ENCODE results near the gene GSPT1.
A peak's percentile ranks its signal among the peaks of the same experiment; 100 is the strongest.
"Not testable (repeated sequence)": the region's sequence is repeated elsewhere in the genome, so short reads cannot be mapped to it uniquely, and the experiment has no call there.

GSPT1 gene

GRCh38 chr16:11915644-11916523 is at the start of gene GSPT1:
Gene GSPT1, minus strand, starts transcription at chr16:11915956. Its CDS starts 236 bp downstream, at chr16:11915720.
- DNase-seq (ENCODE audit: low read depth in 3 of 3) = peak; percentile 99 to 100 (median 99)

GRCh38 chr16:11964761-11965551 is 49.2 kb upstream of the GSPT1 start, which contains the start of gene TNFRSF17:
Gene TNFRSF17, plus strand, starts transcription at chr16:11965210. Its CDS starts 115 bp downstream, at chr16:11965325.
- DNase-seq (ENCODE audit: low read depth in 3 of 3) = no peak

GRCh38 chr16:11963706-11964105 is 48.0 kb upstream of the GSPT1 start:
- no peak for DNase-seq (ENCODE audit: low read depth in 3 of 3)

GRCh38 chr16:11962978-11963377 is 47.2 kb upstream of the GSPT1 start:
- DNase-seq (ENCODE audit: low read depth in 3 of 3) = not testable (repeated sequence)

- DNase-seq (ENCODE audit: low read depth in 3 of 3) = not testable (repeated sequence)
Measured at GRCh38 chr16:11962457-11962856, 46.7 kb upstream of the GSPT1 start.

DNA sequence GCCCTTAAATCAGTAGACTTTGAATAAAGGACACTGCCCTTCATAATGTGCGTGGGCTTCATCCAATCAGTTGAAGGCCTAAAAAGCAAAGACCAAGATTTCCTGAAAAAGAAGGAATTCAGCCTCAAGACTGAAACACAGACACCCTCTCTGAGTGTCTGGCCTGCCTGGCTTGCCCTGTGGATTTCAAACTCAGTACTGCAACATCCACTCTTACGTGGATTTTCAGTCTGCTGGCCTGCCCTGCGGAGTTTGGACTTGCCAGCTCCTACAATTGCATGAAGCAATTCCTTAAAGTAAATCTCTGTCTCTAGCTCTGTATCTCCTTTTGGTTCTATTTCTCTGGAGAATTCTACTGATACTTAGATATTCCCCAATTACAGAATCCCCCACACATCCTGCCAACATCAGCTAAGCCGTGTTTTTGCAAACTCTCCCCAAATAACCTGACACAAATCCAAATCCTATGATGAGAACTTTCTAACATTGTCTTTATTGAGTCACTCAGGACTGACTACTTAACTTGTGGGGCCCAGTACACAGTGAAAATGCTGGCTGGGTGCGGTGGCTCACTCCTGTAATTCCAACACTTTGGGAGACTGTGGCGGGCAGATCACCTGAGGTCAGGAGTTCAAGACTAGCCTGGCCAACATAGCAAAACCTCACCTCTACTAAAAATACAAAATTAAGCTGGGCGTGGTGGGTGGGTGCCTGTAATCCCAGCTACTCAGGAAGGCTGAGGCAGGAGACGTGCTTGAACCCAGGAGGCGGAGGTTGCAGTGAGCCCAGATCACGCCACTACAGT is 42.0 kb upstream of the GSPT1 start:
- no peak for DNase-seq (ENCODE audit: low read depth in 3 of 3)

DNA sequence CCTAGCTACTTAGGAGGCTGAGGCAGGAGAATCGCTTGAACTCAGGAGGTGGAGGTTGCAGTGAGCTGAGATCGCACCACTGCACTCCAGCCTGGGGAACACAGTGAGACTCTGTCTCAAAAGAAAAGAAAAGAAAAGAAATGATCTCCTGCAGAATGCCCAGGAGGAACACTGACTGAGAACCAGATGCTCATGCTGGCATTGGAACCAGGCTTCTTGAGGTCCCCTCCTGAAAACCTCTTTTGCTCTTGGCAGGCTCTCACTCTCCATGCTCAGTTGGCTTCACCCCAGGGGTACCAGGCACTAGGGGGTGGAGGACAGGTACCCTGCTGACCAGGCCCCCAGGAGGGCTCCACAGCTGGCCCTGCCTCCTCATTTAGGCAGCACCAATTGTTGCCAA is 40.8 kb upstream of the GSPT1 start:
- no peak for DNase-seq (ENCODE audit: low read depth in 3 of 3)

GRCh38 chr16:11955713-11956123 is 40.0 kb upstream of the GSPT1 start:
- no peak for DNase-seq (ENCODE audit: low read depth in 3 of 3)

GRCh38 chr16:11953576-11953975 is 37.8 kb upstream of the GSPT1 start:
- not testable (repeated sequence) for DNase-seq (ENCODE audit: low read depth in 3 of 3)

DNA sequence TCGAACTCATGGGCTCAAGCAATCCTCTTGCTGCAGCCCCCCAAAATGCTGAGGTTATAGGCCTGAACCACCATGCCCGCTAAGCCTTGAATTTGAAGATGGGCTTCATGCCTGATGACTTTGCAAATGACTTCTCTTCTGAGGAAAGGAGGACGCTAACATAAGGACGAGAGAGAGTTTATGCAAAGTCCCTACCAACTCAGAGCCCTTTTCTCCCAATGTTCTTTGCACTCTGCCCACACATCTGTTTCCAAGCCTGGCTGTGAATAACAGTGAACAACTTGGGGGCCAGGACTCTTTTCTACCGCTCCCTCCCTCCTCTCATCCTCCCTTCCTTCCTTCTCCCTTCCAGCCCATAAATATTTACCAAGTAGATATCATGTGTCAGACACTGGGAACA is 34.6 kb upstream of the GSPT1 start:
- no peak for DNase-seq (ENCODE audit: low read depth in 3 of 3)

GRCh38 chr16:11949527-11949926 is 33.8 kb upstream of the GSPT1 start:
- DNase-seq (ENCODE audit: low read depth in 3 of 3) = peak in 1 of 3 experiments; percentile 1

DNA sequence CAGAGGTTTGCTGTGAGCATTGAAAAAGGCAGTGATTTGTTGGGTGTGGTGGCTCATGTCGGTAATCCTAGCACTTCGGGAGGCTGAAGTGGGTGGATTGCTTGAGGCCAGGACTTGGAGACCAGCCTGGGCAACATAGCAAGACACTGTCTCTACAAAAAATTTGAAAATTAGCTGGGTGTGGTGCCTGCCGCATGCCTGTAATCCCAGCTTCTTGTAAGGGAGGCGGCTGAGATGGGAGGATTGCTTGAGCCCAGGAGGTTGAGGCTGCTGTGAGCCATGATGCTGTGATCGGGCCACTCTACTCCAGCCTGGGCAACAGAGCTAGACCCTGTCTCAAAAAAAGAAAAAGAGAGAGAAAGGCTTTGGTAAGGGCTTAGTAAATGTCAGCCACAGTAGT is 33.1 kb upstream of the GSPT1 start:
- DNase-seq (ENCODE audit: low read depth in 3 of 3) = no peak

DNA sequence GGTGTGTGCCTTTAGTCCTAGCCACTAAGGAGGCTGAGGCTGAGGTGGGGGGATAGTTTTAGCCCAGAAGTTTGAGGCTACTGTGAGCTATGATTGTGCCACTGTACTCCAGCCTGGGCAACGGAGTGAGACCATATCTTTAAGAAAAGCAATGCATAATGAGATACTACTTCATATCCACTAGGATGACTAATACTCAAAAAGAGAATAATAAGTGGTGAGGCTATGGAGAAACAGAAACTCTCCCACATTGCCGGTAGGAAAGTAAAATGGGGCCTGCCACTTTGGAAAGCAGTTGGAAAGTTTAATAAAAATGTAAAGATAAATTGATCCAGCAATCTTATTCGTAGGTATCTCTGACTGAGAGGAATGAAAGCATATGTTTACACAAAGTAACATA is 30.7 kb upstream of the GSPT1 start:
- no peak for DNase-seq (ENCODE audit: low read depth in 3 of 3)

- not testable (repeated sequence) for DNase-seq (ENCODE audit: low read depth in 3 of 3)
Measured at GRCh38 chr16:11941945-11942344, 26.2 kb upstream of the GSPT1 start, which contains the start of gene NPIPB2. Gene NPIPB2, minus strand, starts transcription at chr16:11942045. Its CDS starts 0 bp downstream, at chr16:11942045.

GRCh38 chr16:11927350-11927749 is 11.6 kb upstream of the GSPT1 start:
- DNase-seq (ENCODE audit: low read depth in 3 of 3) = not testable (repeated sequence)

DNA sequence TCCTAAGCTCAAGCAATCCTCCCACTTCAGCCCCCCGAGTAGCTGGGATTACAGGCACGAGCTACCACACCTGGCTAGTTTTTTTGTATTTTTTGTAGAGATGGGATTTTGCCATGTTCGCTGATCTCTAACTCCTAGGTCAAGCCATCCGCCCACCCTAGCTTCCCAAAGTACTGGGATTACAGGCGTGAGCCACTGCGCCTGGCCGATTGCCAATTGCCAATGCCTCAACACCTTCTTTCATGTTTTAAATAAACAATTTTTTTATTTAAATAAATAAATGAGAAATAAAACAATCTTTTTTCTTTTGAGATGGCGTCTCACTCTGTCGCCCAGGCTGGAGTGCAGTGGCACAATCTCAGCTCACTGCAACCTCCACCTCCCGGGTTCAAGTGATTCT is 8.3 kb upstream of the GSPT1 start:
- DNase-seq (ENCODE audit: low read depth in 3 of 3) = not testable (repeated sequence)

- DNase-seq (ENCODE audit: low read depth in 3 of 3) = no peak
Measured at GRCh38 chr16:11916524-11917285, 949 bp upstream of the GSPT1 start.

- no peak for DNase-seq (ENCODE audit: low read depth in 3 of 3)
Measured at GRCh38 chr16:11915114-11915643, 577 bp downstream of the GSPT1 start.

DNA sequence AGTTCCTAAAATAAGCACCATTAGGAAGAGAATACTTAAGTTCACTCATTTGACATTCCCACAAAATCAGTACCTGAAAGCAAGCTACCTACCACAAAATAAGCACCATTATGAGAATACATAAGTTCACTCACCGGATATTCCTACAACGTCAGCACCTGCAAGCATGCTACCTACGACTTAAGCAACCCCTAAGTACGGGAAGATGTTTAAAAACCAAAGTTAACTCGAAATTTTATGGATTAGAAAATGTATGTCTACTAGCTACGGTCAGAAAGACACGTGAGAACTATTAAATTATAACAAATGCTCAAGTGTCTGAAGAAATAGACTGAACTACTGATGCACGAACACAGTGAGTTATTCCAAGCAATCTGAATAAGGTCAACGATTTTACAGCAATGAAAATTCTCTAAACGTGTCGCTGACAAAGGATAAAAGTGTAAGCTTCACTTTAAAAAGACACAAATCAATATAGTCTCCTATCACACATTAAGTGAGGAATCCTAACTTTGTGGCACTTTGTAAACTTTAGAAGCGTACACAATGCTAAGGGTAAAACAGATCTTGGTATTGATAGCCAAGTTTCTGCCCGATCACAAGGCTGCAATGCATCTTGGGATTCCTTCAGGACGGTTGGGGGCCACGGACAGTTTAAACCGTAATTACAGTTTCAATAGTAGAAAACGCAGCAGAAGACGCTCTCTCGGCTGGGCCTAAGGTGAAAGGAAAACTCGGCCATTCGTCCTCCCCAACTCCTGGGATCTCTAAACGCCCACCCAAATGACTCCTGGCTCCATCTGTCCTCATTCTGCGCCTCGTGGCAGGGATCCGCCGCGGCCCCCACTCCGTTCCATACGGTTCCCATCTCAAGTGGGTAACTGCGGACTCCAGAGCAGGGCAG is 1.3 kb downstream of the GSPT1 start:
- DNase-seq (ENCODE audit: low read depth in 3 of 3) = peak in 1 of 3 experiments; percentile 32
